PC-3 (cell line): Measurements from ENCODE around the gene GMDS. TPM values are rescaled to one million over a fixed set of nuclear protein-coding genes. Genes with fewer than 3 reads are reported as not detected.

ENCODE experiments used
- ATAC-seq: fragments of 200-7000 bp; cut with Tn5 transposase; 2 replicates; pipeline ENCODE4 v1.9.1; 2020; ENCODE audit warnings: mild to moderate bottlenecking, moderate library complexity
- BruUV-seq: library from RNA; stranded (reverse); fragments of 400-500 nt; replicated peaks from 2 replicates; lab custom pipeline; 2021; lab: Mats Ljungman, UMichigan
- CTCF ChIA-PET: fragments of 300-600 bp; sonication (Branson Sonifier 250); formaldehyde crosslinking; loops from one replicate; lab custom pipeline; 2022; ENCODE audit warnings: antibody characterized with exemption; lab: Charles Lee
- POLR2A ChIA-PET: fragments of 300-600 bp; sonication (Branson Sonifier 250); formaldehyde crosslinking; loops from one replicate; lab custom pipeline; 2022; ENCODE audit warnings: antibody characterized with exemption; ENCODE audit not compliant: unreplicated experiment; lab: Charles Lee
- DNase-seq: peaks from one replicate; pipeline ENCODE4 v3.0.0-alpha.2; 2015
- H2AFZ ChIP-seq: fragments of 300-600 bp; sonication (generic); 2 replicates; pipeline ENCODE4 v1.6.0; 2016; ENCODE audit warnings: antibody characterized with exemption, low read length
- H3F3A ChIP-seq: fragments of 300-600 bp; sonication (generic); one replicate; pipeline ENCODE4 v1.6.0; 2017; ENCODE audit warnings: antibody characterized with exemption, low read length, control low read depth, mild to moderate bottlenecking; ENCODE audit not compliant: unreplicated experiment
- H3K27ac ChIP-seq: fragments of 300-600 bp; sonication (generic); 2 replicates; pipeline ENCODE4 v1.5.1; 2016; ENCODE audit warnings: mild to moderate bottlenecking, low read length
- H3K27me3 ChIP-seq: fragments of 300-600 bp; sonication (generic); 2 replicates; pipeline ENCODE4 v1.6.1; 2016; ENCODE audit warnings: low read length, mixed read lengths
- H3K36me3 ChIP-seq: fragments of 300-600 bp; sonication (generic); 2 replicates; pipeline ENCODE4 v1.6.1; 2016; ENCODE audit warnings: low read depth, mixed run types, low read length, mixed read lengths
- H3K4me1 ChIP-seq: fragments of 300-600 bp; sonication (generic); 2 replicates; pipeline ENCODE4 v1.5.1; 2016; ENCODE audit warnings: low read length; ENCODE audit not compliant: insufficient read depth
- H3K4me2 ChIP-seq: fragments of 300-600 bp; sonication (generic); 2 replicates; pipeline ENCODE4 v1.6.0; 2016; ENCODE audit warnings: low read length
- H3K4me3 ChIP-seq: fragments of 300-600 bp; sonication (generic); 2 replicates; pipeline ENCODE4 v1.5.1; 2016; ENCODE audit warnings: mild to moderate bottlenecking, low read length, mixed read lengths
- H3K79me2 ChIP-seq: fragments of 300-600 bp; sonication (generic); 2 replicates; pipeline ENCODE4 v1.6.1; 2017; ENCODE audit warnings: low read length, mixed read lengths
- H3K9ac ChIP-seq: fragments of 300-600 bp; sonication (generic); 2 replicates; pipeline ENCODE4 v1.6.0; 2016; ENCODE audit warnings: mild to moderate bottlenecking, low read length
- H3K9me2 ChIP-seq: fragments of 300-600 bp; sonication (generic); replicated peaks from 2 replicates; pipeline ENCODE4 v1.6.1; 2016; ENCODE audit warnings: mixed run types, low read length, mixed read lengths
- H3K9me3 ChIP-seq: fragments of 300-600 bp; sonication (generic); 2 replicates; pipeline ENCODE4 v1.6.1; 2016; ENCODE audit warnings: low read length, mixed read lengths
- H4K20me1 ChIP-seq: fragments of 300-600 bp; sonication (generic); 2 replicates; pipeline ENCODE4 v1.6.1; 2016; ENCODE audit warnings: low read length, mixed read lengths
- EZH2 ChIP-seq: fragments of 300-600 bp; sonication (generic); IDR thresholded peaks from one replicate; pipeline ENCODE4 v1.6.1; 2017; ENCODE audit warnings: antibody characterized with exemption, mild to moderate bottlenecking, low read length; ENCODE audit not compliant: unreplicated experiment
- EZH2phosphoT487 ChIP-seq: fragments of 300-600 bp; sonication (generic); IDR thresholded peaks from 2 replicates; pipeline ENCODE4 v1.6.1; 2018; ENCODE audit warnings: mild to moderate bottlenecking, antibody characterized with exemption, low read length, borderline replicate concordance
- intact Hi-C: fragments of 100-400 bp; cut with micrococcal nuclease; formaldehyde crosslinking; loops from 2 replicates; pipeline ENCODE4 v1.9.0; 2023
- total RNA-seq: library from RNA; depleted of rRNA; stranded (reverse); fragments of >200 nt; gene quantifications from 2 replicates; pipeline ENCODE4 v1.2.3, GENCODE V29; 2014
- TF ChIP-seq, protein P1 (sequence below): fragments of 300-600 bp; sonication (generic); conservative IDR thresholded peaks from 2 replicates; pipeline ENCODE4 v1.5.1; 2017; ENCODE audit warnings: antibody characterized with exemption, low read depth, mild to moderate bottlenecking, low read length

Gene GMDS
- total RNA-seq, 1 experiment from 2014 or later, result 18.3 TPM

DNA sequence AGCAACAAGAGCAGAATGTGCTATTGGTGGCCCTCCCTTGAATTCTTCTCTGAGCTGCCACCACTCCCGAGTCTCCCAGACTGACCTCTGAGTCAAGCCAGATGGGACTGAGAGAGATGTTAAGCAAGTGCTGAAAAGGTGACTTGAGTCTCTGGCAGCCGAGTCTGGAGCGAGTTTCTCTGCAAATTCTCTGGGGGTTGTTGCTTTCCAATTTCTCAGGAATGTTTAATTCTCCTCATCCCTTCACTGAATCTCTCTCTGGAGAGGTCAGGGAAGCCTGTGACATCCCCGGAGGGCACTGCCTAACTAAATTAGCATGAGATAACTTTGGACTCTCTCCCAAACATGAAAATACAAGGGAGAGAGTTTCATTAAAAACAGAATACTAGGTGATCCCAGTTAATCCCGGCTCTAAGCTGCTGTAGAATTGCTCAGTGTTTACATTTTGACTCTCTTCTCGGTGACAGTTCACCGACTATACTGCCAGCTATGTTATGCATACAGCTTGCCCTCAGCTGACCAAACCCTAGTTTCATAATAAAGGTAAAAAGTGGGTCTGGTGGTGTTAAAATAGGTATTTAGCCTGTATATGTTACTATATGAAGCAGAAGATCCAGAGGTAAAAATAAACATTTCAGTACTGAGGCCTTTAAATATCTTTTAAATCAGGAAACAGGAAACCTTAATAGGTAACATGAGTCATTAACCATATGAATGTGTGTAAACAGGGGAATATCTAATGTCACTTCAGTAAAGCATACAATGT is 477.7 kb downstream of the GMDS start:
- H3K27ac ChIP-seq, result peak overlapping the region; percentile 85
- CTCF ChIA-PET, result interaction anchor here (1.0 kb wide), 1 partner anchor 81 kb away, joined by 4 read pairs; no protein-coding TSS in a partner anchor
- H3K27me3 ChIP-seq, result no peaks in the 10 kb centered on the region
- DNase-seq (peak; percentile 68), ATAC-seq (peak; percentile 70)
- H2AFZ ChIP-seq, result 0 out of 2 replicates have a peak overlapping the region, but pooled peaks have one; percentile 14
- no peak for TF ChIP-seq EZH2
- TF ChIP-seq, protein P1, sequence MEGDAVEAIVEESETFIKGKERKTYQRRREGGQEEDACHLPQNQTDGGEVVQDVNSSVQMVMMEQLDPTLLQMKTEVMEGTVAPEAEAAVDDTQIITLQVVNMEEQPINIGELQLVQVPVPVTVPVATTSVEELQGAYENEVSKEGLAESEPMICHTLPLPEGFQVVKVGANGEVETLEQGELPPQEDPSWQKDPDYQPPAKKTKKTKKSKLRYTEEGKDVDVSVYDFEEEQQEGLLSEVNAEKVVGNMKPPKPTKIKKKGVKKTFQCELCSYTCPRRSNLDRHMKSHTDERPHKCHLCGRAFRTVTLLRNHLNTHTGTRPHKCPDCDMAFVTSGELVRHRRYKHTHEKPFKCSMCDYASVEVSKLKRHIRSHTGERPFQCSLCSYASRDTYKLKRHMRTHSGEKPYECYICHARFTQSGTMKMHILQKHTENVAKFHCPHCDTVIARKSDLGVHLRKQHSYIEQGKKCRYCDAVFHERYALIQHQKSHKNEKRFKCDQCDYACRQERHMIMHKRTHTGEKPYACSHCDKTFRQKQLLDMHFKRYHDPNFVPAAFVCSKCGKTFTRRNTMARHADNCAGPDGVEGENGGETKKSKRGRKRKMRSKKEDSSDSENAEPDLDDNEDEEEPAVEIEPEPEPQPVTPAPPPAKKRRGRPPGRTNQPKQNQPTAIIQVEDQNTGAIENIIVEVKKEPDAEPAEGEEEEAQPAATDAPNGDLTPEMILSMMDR, result no peak
- no peak for TF ChIP-seq EZH2phosphoT487
- peaks cover 63% of the 10 kb centered on the region for H3K4me1 ChIP-seq
- H3K9me2 ChIP-seq, result no peaks in the 10 kb centered on the region
- no peaks in the 10 kb centered on the region for H3F3A ChIP-seq
- POLR2A ChIA-PET, result no interaction called here
- peak overlapping the region; percentile 52 for H3K4me3 ChIP-seq
- peak overlapping the region; percentile 40 for H3K9ac ChIP-seq
- no TSS peak for BruUV-seq
- intact Hi-C loops, result loop anchor here (5.0 kb wide), 1 partner anchor 45 kb away; no protein-coding TSS in a partner anchor
- H3K79me2 ChIP-seq, result no peaks in the 10 kb centered on the region
- H3K9me3 ChIP-seq, result no peaks in the 10 kb centered on the region
- no peaks in the 10 kb centered on the region for H3K36me3 ChIP-seq
- H4K20me1 ChIP-seq, result no peaks in the 10 kb centered on the region
- peak overlapping the region; percentile 82 for H3K4me2 ChIP-seq

DNA sequence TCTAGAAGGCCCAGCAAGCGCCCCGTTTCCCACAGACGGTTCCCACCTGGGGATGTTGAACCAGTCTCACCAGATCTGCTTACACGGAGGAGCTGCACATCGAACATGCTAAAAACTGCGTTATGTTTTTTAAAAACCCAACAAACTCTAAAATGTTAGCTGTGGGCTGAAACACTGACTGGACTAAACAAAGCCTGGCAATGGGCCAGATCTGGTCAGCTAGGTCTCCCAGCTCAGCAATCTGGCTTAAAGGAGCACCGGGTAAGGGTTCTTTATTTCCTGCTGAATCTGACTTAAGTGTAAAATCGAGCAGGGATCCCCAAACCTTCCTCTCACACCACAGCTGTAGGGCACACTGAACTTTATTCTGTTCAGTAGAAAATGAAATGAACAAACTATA is 478.8 kb downstream of the GMDS start:
- intact Hi-C loops, result loop anchor here (5.0 kb wide), 1 partner anchor 44 kb away; no protein-coding TSS in a partner anchor
- TF ChIP-seq, protein P1, result no peak
- no peak for TF ChIP-seq EZH2phosphoT487
- Histone ChIP-seq H2AFZ (no peak overlapping the region), H3K27ac (peak overlapping the region; percentile 85), H3K9me3 (no peaks in the 10 kb centered on the region), H3K4me3 (peak overlapping the region; percentile 52; the same call in 1 of the 2 replicates), H3K9ac (peak overlapping the region; percentile 40; the same call in 1 of the 2 replicates), H3K27me3 (no peaks in the 10 kb centered on the region), H3K4me2 (peak overlapping the region; percentile 82), H3K36me3 (no peaks in the 10 kb centered on the region), H4K20me1 (no peaks in the 10 kb centered on the region), H3K79me2 (no peaks in the 10 kb centered on the region), H3K4me1 (peaks cover 65% of the 10 kb centered on the region), H3K9me2 (no peaks in the 10 kb centered on the region), H3F3A (no peaks in the 10 kb centered on the region)
- no TSS peak for BruUV-seq
- DNase-seq (peak; percentile 39), ATAC-seq (no peak)
- POLR2A ChIA-PET, result no interaction called here
- CTCF ChIA-PET, result no interaction called here
